Epithelial cell of proximal tubule (primary cell): ENCODE results near the gene CACNG1. TPM values are rescaled to one million over a fixed set of nuclear protein-coding genes. Genes with fewer than 3 reads are reported as not detected.

ENCODE experiments used
- DNase-seq: peaks from one replicate; pipeline ENCODE4 v3.0.0-alpha.2; 2011; ENCODE audit warnings: low read depth
- H3K4me3 ChIP-seq: 2 replicates; pipeline ENCODE4 v1.5.1; 2011; ENCODE audit warnings: low read depth, mild to moderate bottlenecking, low read length
- CTCF ChIP-seq: conservative IDR thresholded peaks from 2 replicates; pipeline ENCODE4 v1.5.1; 2012; ENCODE audit warnings: low read depth, mild to moderate bottlenecking, low read length
- total RNA-seq: library from RNA; depleted of rRNA; stranded (reverse); fragments of >200 nt; gene quantifications from 2 replicates; pipeline ENCODE4 v1.2.3, GENCODE V29; 2015

CACNG1 gene
- total RNA-seq, 1 donor from 2014 or later, result not detected

GRCh38 chr17:67063141-67063540 is 18.8 kb downstream of the CACNG1 start:
- DNase-seq, result no peak
- H3K4me3 ChIP-seq, result no peak overlapping the region
- no peak for TF ChIP-seq CTCF

GRCh38 chr17:67066717-67067116 is 22.4 kb downstream of the CACNG1 start:
- TF ChIP-seq CTCF, result no peak
- H3K4me3 ChIP-seq, result no peak overlapping the region
- DNase-seq, result no peak

- H3K4me3 ChIP-seq, result no peak overlapping the region
- DNase-seq, result no peak
- no peak for TF ChIP-seq CTCF
These were observed 23.5 kb downstream of the CACNG1 start for GRCh38 chr17:67067571-67068482.

DNA sequence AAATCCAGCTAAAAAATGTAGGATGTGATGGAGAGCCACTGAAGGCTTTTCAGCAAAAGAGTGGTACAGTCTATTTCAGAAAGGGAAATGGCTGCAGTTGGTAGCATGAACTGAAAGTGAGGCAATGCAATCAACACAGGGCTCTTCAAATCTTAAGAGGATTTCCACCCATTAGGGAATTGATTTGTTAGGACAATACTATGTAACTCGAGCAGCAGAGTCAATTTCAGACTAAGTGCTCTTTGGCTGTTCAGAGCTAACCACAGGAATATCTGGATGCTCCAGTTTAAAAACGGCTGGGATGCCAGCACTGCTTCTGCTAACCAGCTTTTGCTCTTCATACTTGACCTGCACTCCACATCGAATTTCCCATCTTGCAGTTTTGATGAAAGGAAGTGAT is 24.6 kb downstream of the CACNG1 start:
- DNase-seq, result no peak
- H3K4me3 ChIP-seq, result no peak overlapping the region
- TF ChIP-seq CTCF, result no peak

DNA sequence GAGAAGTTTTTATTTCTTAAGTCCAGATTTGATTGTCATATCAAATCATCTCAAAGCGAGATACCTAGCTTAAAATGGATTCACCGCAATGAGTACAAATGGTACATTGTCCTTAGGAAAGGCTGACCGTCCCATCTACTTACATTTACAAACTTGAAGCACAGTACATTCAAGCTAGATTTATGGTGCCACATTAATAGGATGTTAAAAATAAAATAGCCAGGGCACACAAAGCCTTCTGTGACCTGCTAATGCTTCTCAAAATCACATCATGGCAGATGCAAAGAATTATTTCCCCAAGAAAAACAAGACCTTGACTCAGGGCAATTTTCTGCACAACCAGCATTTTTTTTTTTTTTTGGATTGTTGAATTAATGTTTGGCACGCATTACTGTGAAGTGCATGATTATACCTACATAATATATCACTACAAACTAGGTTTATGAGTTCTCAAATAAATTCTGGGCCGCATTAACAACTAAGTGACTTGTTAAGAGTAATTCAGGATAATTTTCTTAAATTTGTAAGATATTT is 25.3 kb downstream of the CACNG1 start:
- TF ChIP-seq CTCF, result no peak
- H3K4me3 ChIP-seq, result no peak overlapping the region
- no peak for DNase-seq

- no peak for TF ChIP-seq CTCF
- DNase-seq, result no peak
- H3K4me3 ChIP-seq, result no peak overlapping the region
These were observed 27.2 kb downstream of the CACNG1 start for GRCh38 chr17:67071595-67071994.
